ENCODE results near the gene CCBE1. TPM values are rescaled to one million over a fixed set of nuclear protein-coding genes. Genes with fewer than 3 reads are reported as not detected.

The CCBE1 gene
- total and polyA plus RNA-seq, 9 of the 15 experiments (the other 6 are each of a cell fraction or from before 2014, with no cell fraction given), result 0.20 TPM; not detected in 8

DNA sequence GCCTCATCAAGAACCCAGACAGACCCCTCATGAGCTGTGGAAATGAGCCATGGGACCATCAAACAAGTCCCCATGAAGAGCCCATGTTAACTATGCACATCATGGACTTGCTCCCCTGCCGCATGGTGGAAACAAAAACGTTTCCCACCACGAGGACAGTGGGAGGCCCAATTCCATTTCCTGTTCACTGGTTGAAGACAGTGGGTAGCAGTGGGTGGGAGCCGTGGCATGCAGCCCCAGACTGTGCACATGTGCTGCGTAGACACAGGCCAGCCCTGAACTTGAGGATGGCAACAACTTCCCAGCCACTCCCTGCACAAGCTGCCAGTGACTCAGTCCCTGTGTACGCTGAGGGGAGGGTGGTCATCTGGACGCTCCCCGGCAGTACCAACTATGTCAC is 229.7 kb downstream of the CCBE1 start:
- Histone ChIP-seq H2AFZ (ENCODE audit: low read depth, low read length) (no peak overlapping the region), H3K9ac (ENCODE audit: insufficient read depth in 1 of 2, low read depth in 2 of 2, low read length in 2 of 2) (no peak overlapping the region), H3K27ac (ENCODE audit: extremely low read depth, low read depth, low read length) (no peak overlapping the region), H3K4me1 (replicated peaks in 1 of 2; ENCODE audit: control insufficient read depth in 2 of 2, insufficient read depth in 2 of 2, low read length in 2 of 2) (no peaks in the 10 kb centered on the region), H4K20me1 (replicated peaks; ENCODE audit: control insufficient read depth, insufficient read depth, low read length) (no peaks in the 10 kb centered on the region), H3K79me2 (ENCODE audit: control insufficient read depth, insufficient read depth, low read length) (no peaks in the 10 kb centered on the region), H3K9me1 (ENCODE audit: control insufficient read depth, insufficient read depth, low read length) (no peaks in the 10 kb centered on the region), H3K36me3 (ENCODE audit: control insufficient read depth, insufficient read depth, low read length) (no peaks in the 10 kb centered on the region), H3K4me2 (ENCODE audit: insufficient read depth, low read length) (no peak overlapping the region), H3K27me3 (ENCODE audit: control insufficient read depth in 2 of 2, insufficient read depth in 2 of 2, low read length in 2 of 2) (no peaks in the 10 kb centered on the region; a peak in 1 of 5 replicates), H3K4me3 (no peak overlapping the region), H3K9me3 (replicated peaks; ENCODE audit: control insufficient read depth, insufficient read depth, low read depth, low read length) (no peaks in the 10 kb centered on the region)
- BruUV-seq (replicated peaks), result no TSS peak
- no peak for TF ChIP-seq ASH1L (IDR thresholded peaks at IDR 0.05; ENCODE audit: borderline replicate concordance, low read depth, partially characterized antibody)
- TF ChIP-seq, protein P1, sequence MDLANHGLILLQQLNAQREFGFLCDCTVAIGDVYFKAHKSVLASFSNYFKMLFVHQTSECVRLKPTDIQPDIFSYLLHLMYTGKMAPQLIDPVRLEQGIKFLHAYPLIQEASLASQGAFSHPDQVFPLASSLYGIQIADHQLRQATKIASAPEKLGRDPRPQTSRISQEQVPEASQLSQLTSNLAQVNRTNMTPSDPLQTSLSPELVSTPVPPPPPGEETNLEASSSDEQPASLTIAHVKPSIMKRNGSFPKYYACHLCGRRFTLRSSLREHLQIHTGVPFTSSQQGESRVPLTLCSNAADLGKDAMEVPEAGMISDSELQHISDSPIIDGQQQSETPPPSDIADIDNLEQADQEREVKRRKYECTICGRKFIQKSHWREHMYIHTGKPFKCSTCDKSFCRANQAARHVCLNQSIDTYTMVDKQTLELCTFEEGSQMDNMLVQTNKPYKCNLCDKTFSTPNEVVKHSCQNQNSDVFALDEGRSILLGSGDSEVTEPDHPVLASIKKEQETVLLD (IDR thresholded peaks at IDR 0.05), result no peak
- no peak for TF ChIP-seq CCAR2 (IDR thresholded peaks at IDR 0.05; ENCODE audit: low read depth, low read length)
- TF ChIP-seq, protein P2, sequence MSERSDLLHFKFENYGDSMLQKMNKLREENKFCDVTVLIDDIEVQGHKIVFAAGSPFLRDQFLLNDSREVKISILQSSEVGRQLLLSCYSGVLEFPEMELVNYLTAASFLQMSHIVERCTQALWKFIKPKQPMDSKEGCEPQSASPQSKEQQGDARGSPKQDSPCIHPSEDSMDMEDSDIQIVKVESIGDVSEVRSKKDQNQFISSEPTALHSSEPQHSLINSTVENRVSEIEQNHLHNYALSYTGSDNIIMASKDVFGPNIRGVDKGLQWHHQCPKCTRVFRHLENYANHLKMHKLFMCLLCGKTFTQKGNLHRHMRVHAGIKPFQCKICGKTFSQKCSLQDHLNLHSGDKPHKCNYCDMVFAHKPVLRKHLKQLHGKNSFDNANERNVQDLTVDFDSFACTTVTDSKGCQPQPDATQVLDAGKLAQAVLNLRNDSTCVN (CRISPR knock-in tag; IDR thresholded peaks at IDR 0.05), result no peak
- TF ChIP-seq, protein P3, sequence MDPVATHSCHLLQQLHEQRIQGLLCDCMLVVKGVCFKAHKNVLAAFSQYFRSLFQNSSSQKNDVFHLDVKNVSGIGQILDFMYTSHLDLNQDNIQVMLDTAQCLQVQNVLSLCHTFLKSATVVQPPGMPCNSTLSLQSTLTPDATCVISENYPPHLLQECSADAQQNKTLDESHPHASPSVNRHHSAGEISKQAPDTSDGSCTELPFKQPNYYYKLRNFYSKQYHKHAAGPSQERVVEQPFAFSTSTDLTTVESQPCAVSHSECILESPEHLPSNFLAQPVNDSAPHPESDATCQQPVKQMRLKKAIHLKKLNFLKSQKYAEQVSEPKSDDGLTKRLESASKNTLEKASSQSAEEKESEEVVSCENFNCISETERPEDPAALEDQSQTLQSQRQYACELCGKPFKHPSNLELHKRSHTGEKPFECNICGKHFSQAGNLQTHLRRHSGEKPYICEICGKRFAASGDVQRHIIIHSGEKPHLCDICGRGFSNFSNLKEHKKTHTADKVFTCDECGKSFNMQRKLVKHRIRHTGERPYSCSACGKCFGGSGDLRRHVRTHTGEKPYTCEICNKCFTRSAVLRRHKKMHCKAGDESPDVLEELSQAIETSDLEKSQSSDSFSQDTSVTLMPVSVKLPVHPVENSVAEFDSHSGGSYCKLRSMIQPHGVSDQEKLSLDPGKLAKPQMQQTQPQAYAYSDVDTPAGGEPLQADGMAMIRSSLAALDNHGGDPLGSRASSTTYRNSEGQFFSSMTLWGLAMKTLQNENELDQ (CRISPR knock-in tag; IDR thresholded peaks at IDR 0.05; ENCODE audit: borderline replicate concordance), result no peak
- TF ChIP-seq SRSF9 (IDR thresholded peaks at IDR 0.05; ENCODE audit: borderline replicate concordance, low read depth, low read length), result no peak
- TF ChIP-seq BDP1 (IDR thresholded peaks at IDR 0.05; ENCODE audit: insufficient read depth, insufficient read length), result no peak
- no peak for TF ChIP-seq ZNF23 (CRISPR knock-in tag; IDR thresholded peaks at IDR 0.05)
- TF ChIP-seq SETDB1 (IDR thresholded peaks at IDR 0.05; ENCODE audit: low read length), result no peak
- CTCF ChIA-PET (ENCODE audit: low intra/inter-chr PET ratio), result no interaction called here
- intact Hi-C loops (cut with micrococcal nuclease), result no loop called here
- POLR2A ChIA-PET, result no interaction called here
- in situ Hi-C loops (cut with MboI), result no loop called here
- WGBS (ENCODE audit: insufficient coverage, low coverage, missing lambda C conversion rate), result 0% methylated on average over 6 of the region's 8 CpGs
- DNase-seq (ENCODE audit: extremely low read depth in 1 of 4, low spot score in 3 of 4), result no peak
- ATAC-seq, result no peak
- no peak for FAIRE-seq
